ENCODE measurements around the gene MGAT4C.

- TF ChIP-seq POLR2A (IDR thresholded peaks at IDR 0.05; ENCODE audit: low read length) (no peak), GATA1 (IDR thresholded peaks at IDR 0.05; ENCODE audit: low read depth, low read length) (no peak)
These were observed 25.6 kb downstream of the MGAT4C start for GRCh38 chr12:86230516-86231146.

Measured in erythroblast (primary cell).